AG04449 (cell line): ENCODE data around the gene TNFRSF21.

Experiments used
- CTCF ChIA-PET: fragments of 350-600 bp; formaldehyde crosslinking; extraction: SDS; loops from one replicate; lab custom pipeline; 2021; ENCODE audit warnings: antibody characterized with exemption; lab: Yijun Ruan, JAX
- POLR2A ChIA-PET: fragments of 400-600, 350-600 bp; formaldehyde crosslinking; extraction: SDS; loops from one replicate; lab custom pipeline; 2020; ENCODE audit warnings: antibody characterized with exemption, inconsistent platforms; lab: Yijun Ruan, JAX
- DNase-seq: peaks from one replicate; pipeline ENCODE4 v3.0.0-alpha.2; 2010; ENCODE audit warnings: low read depth, low spot score
- H3K4me3 ChIP-seq: 2 replicates; pipeline ENCODE4 v1.5.1; 2011; ENCODE audit warnings: low read depth, mild to moderate bottlenecking, control low read depth, low read length
- CTCF ChIP-seq: IDR thresholded peaks from one replicate; pipeline ENCODE4 v1.5.1; 2011; ENCODE audit warnings: mild to moderate bottlenecking, moderate library complexity, low read length, control low read depth, inconsistent platforms; ENCODE audit not compliant: insufficient read depth; ENCODE audit errors: missing control alignments

The TNFRSF21 gene

GRCh38 chr6:47209632-47210031 is 100.1 kb downstream of the TNFRSF21 start:
- no peak overlapping the region for H3K4me3 ChIP-seq
- CTCF ChIA-PET = interaction anchor here (0.6 kb wide), 1 partner anchor 46 kb away, joined by 3 read pairs; no protein-coding TSS in a partner anchor
- POLR2A ChIA-PET = no interaction called here
- no peak for TF ChIP-seq CTCF
- DNase-seq = peak; percentile 38

GRCh38 chr6:47207261-47207660 is 102.4 kb downstream of the TNFRSF21 start:
- TF ChIP-seq CTCF = no peak
- no peak overlapping the region for H3K4me3 ChIP-seq
- ChIA-PET POLR2A (no interaction called here), CTCF (interaction anchor here (1.4 kb wide), 1 partner anchor 109 kb away, joined by 4 read pairs; no protein-coding TSS in a partner anchor)
- no peak for DNase-seq

- H3K4me3 ChIP-seq = no peak overlapping the region
- ChIA-PET POLR2A (no interaction called here), CTCF (interaction anchor here (1.4 kb wide), 1 partner anchor 108 kb away, joined by 4 read pairs; no protein-coding TSS in a partner anchor)
- TF ChIP-seq CTCF = no peak
- DNase-seq = no peak
Observed at GRCh38 chr6:47206626-47207025, 103.1 kb downstream of the TNFRSF21 start.

GRCh38 chr6:47203938-47204611 is 105.6 kb downstream of the TNFRSF21 start:
- H3K4me3 ChIP-seq = no peak overlapping the region
- ChIA-PET POLR2A (no interaction called here), CTCF (interaction anchor here (1.2 kb wide), 1 partner anchor 106 kb away, joined by 3 read pairs; no protein-coding TSS in a partner anchor)
- no peak for DNase-seq
- TF ChIP-seq CTCF = no peak

GRCh38 chr6:47203266-47203937 is 106.3 kb downstream of the TNFRSF21 start:
- TF ChIP-seq CTCF = no peak
- ChIA-PET POLR2A (no interaction called here), CTCF (interaction anchor here (1.2 to 1.3 kb wide), 2 partner anchors 106 kb away, joined by 3 to 4 read pairs; partner anchors contain the start of gene TNFRSF21)
- no peak for DNase-seq
- no peak overlapping the region for H3K4me3 ChIP-seq

- no peak overlapping the region for H3K4me3 ChIP-seq
- DNase-seq = no peak
- ChIA-PET CTCF (interaction anchor here (1.3 kb wide), 1 partner anchor 107 kb away, joined by 4 read pairs; the partner anchor contains the start of gene TNFRSF21), POLR2A (no interaction called here)
- no peak for TF ChIP-seq CTCF
Observed at GRCh38 chr6:47202644-47203205, 107.0 kb downstream of the TNFRSF21 start.
